Ovary (tissue), 9 donors: Measurements from ENCODE around the gene PARD3. TPM values are rescaled to one million over a fixed set of nuclear protein-coding genes. Genes with fewer than 3 reads are reported as not detected.

Source experiments
- DNase-seq, 5 donors: peaks; one replicate each; pipeline ENCODE4 v3.0.0-alpha.2; 2019 to 2020
- H3K27ac ChIP-seq, 2 donors: fragments of 200-600 bp; one replicate each; pipeline versions ENCODE4 v1.5.1 to v1.8.0; 2019 to 2022
- H3K27me3 ChIP-seq: fragments of 200-600 bp; one replicate; pipeline ENCODE4 v1.8.0; 2022
- H3K36me3 ChIP-seq: fragments of 200-600 bp; sonication (generic); one replicate; pipeline ENCODE4 v1.5.1; 2019
- H3K4me1 ChIP-seq: one replicate; pipeline ENCODE4 v1.8.1; 2013; ENCODE audit warnings: mild to moderate bottlenecking, moderate library complexity; ENCODE audit not compliant: insufficient read depth
- H3K4me3 ChIP-seq: fragments of 200-600 bp; sonication (generic); one replicate; pipeline ENCODE4 v1.5.1; 2017
- H3K9me3 ChIP-seq, 2 donors: fragments of 200-600 bp in 1 of 2; sonication (generic) in 1 of 2; one replicate each; pipeline versions ENCODE4 v1.5.1 to v1.8.1; 2013 to 2019; ENCODE audit warnings: mild to moderate bottlenecking in 1 of 2, moderate library complexity in 1 of 2
- EP300 ChIP-seq: sonication (generic); formaldehyde crosslinking; IDR thresholded peaks from one replicate; pipeline ENCODE4 v1.6.1; 2017; ENCODE audit warnings: antibody characterized with exemption
- POLR2A ChIP-seq: fragments of 450-650 bp; IDR thresholded peaks from one replicate; pipeline ENCODE4 v1.6.1; 2017; ENCODE audit warnings: antibody characterized with exemption, mild to moderate bottlenecking, moderate library complexity
- WGBS, 3 donors: extraction: QIAGEN DNeasy Blood & Tissue Kit in 1 of 3; methylation state at CpG; one replicate each; pipeline versions ENCODE4 v1.1.5 to v1.1.7; 2013 to 2017; 5-methylcytosine and 5-hydroxymethylcytosine counted together
- intact Hi-C, 4 donors: fragments of 100-400 bp; cut with DNase I; formaldehyde crosslinking; loops; one replicate each; pipeline versions ENCODE4 v1.11.0 to v1.15.1; 2022 to 2023
- polyA plus RNA-seq, 2 donors: library from polyadenylated mRNA; stranded (reverse); fragments of 200-250 nt in 1 of 2; fragments of 350-450 nt in 1 of 2; fragmentation: Illumina TruSeq in 1 of 2; extraction: RNeasy Lipid Tissue Mini Kit (QIAGEN cat#74804) in 1 of 2; gene quantifications; one replicate each; pipeline ENCODE4 v1.2.3, GENCODE V29; 2013 to 2014
- total RNA-seq, 7 donors: library from RNA; depleted of rRNA in 2 of 7; stranded (reverse); fragments of >200 nt in 2 of 7; fragmentation: NEBNext Ultra II Directional in 3 of 7; extraction: Animal tissue kit (Norgen Biotek cat#: 25700) in 3 of 7; gene quantifications; one replicate each; pipeline versions ENCODE4 v1.1.0 to v1.2.4, GENCODE V29; 2016 to 2023
- TF ChIP-seq, protein P1 (sequence below), 3 donors: fragments of 450-650 bp in 2 of 3; fragments of 200-600 bp in 1 of 3; IDR thresholded peaks; one replicate each; pipeline versions ENCODE4 v1.5.1 to v1.8.0; 2016 to 2022; ENCODE audit warnings: antibody characterized with exemption in 3 of 3, mild to moderate bottlenecking in 1 of 3
- donor health status: DM: no; HTN: no; CAD: no; lungs with moderate emphysema.
- donor health status: DM: no; HTN: no; CAD: no.
- donor health status: Bipolar disorder and iron deficiency.
- donor health status: DM: yes; HTN: yes; CAD: no.
- donor health status: DM: no; HTN: no; CAD: no.
- donor health status: DM: yes; HTN: yes; CAD: no.

Gene PARD3
- total and polyA plus RNA-seq, 9 donors, result 31.8 to 92.3 (median 67.1) TPM

DNA sequence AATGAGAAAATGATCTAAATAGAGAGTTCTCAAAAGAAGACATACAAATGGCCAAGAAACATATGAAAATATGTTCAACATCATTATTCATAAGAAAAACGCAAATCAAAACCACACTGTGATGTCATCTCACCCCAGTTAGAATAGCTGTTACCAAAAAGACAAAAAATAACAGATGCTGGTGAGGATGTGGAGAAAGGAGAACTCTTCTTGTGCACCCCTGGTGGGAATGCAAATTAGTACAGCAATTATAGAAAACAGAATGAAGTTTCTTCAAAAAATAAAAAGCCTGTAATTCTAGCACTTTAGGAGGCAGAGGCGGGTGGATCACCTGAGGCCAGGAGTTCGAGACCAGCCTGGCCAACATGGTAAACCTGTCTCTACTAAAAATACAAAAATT lies 199.3 kb downstream of the PARD3 start:
- TF ChIP-seq, protein P1, sequence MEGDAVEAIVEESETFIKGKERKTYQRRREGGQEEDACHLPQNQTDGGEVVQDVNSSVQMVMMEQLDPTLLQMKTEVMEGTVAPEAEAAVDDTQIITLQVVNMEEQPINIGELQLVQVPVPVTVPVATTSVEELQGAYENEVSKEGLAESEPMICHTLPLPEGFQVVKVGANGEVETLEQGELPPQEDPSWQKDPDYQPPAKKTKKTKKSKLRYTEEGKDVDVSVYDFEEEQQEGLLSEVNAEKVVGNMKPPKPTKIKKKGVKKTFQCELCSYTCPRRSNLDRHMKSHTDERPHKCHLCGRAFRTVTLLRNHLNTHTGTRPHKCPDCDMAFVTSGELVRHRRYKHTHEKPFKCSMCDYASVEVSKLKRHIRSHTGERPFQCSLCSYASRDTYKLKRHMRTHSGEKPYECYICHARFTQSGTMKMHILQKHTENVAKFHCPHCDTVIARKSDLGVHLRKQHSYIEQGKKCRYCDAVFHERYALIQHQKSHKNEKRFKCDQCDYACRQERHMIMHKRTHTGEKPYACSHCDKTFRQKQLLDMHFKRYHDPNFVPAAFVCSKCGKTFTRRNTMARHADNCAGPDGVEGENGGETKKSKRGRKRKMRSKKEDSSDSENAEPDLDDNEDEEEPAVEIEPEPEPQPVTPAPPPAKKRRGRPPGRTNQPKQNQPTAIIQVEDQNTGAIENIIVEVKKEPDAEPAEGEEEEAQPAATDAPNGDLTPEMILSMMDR (IDR thresholded peaks at IDR 0.05), result no peak
- TF ChIP-seq EP300 (no peak), POLR2A (no peak)
- 93 to 97% (median 96%) methylated on average over 3 of the region's 3 CpGs for WGBS, 3 donors
- H3K27me3 ChIP-seq, result no peaks in the 10 kb centered on the region
- peaks cover 1% of the 10 kb centered on the region for H3K4me1 ChIP-seq
- H3K36me3 ChIP-seq, result no peaks in the 10 kb centered on the region
- no peak overlapping the region for H3K27ac ChIP-seq
- no peak for DNase-seq
- no peaks in the 10 kb centered on the region for H3K9me3 ChIP-seq
- H3K4me3 ChIP-seq, result no peak overlapping the region
- intact Hi-C loops, result no loop called here

- intact Hi-C loops, result no loop called here
- WGBS, 3 donors, result 94 to 96% (median 96%) methylated on average over 3 of the region's 3 CpGs
- no peak overlapping the region for H3K4me3 ChIP-seq
- H3K9me3 ChIP-seq, result no peaks in the 10 kb centered on the region
- TF ChIP-seq, protein P1 (IDR thresholded peaks at IDR 0.05), result no peak
- TF ChIP-seq POLR2A, result no peak
- no peak for TF ChIP-seq EP300
- no peaks in the 10 kb centered on the region for H3K36me3 ChIP-seq
- no peak for DNase-seq
- H3K4me1 ChIP-seq, result peaks cover 1% of the 10 kb centered on the region
- H3K27ac ChIP-seq, result no peak overlapping the region
- no peaks in the 10 kb centered on the region for H3K27me3 ChIP-seq
These were observed 201.6 kb downstream of the PARD3 start for GRCh38 chr10:34613491-34613890.

DNA sequence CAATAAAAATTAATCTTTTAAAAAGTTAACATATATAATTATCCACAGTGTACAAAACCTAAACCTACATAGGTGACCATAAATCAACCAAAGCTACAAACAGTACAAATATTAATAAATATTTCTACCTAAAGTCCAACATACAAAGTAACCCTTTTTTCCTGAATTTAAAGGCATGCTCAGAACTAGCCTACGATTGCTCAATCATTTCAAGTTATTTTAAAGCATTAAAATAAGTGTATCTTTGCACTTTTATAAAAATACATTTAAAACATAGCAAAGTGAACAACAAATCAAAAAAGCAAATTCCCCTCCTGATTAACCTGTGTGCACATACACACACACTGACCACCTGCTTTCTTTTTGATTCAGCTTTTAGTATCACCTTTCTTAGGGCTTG lies 202.2 kb downstream of the PARD3 start:
- no peak for DNase-seq
- intact Hi-C loops, result no loop called here
- Histone ChIP-seq H3K4me3 (no peak overlapping the region), H3K4me1 (peaks cover 1% of the 10 kb centered on the region), H3K27me3 (no peaks in the 10 kb centered on the region), H3K9me3 (no peaks in the 10 kb centered on the region), H3K36me3 (no peaks in the 10 kb centered on the region), H3K27ac (no peak overlapping the region)
- 93 to 95% (median 94%) methylated on average over 1 of the region's 1 CpG for WGBS, 3 donors
- TF ChIP-seq, protein P1 (IDR thresholded peaks at IDR 0.05), result no peak
- no peak for TF ChIP-seq EP300
- no peak for TF ChIP-seq POLR2A

GRCh38 chr10:34612446-34612845 lies 202.7 kb downstream of the PARD3 start:
- no peaks in the 10 kb centered on the region for H3K27me3 ChIP-seq
- WGBS, 3 donors, result 94 to 96% (median 95%) methylated on average over 3 of the region's 3 CpGs
- H3K4me1 ChIP-seq, result peaks cover 1% of the 10 kb centered on the region
- DNase-seq, result no peak
- H3K27ac ChIP-seq, result no peak overlapping the region
- no peak overlapping the region for H3K4me3 ChIP-seq
- TF ChIP-seq EP300 (no peak), POLR2A (no peak)
- TF ChIP-seq, protein P1 (IDR thresholded peaks at IDR 0.05), result no peak
- H3K36me3 ChIP-seq, result no peaks in the 10 kb centered on the region
- no peaks in the 10 kb centered on the region for H3K9me3 ChIP-seq
- intact Hi-C loops, result no loop called here
